ENCODE results near the gene DSG2. TPM values are rescaled to one million over a fixed set of nuclear protein-coding genes. Genes with fewer than 3 reads are reported as not detected.

DSG2 gene
- total RNA-seq, 1 experiment from 2014 or later = 123 TPM

GRCh38 chr18:31450409-31450808 is 47.6 kb upstream of the DSG2 start:
- Histone ChIP-seq H2AFZ (ENCODE audit: low read depth, low read length, poor library complexity, severe bottlenecking) (no peak overlapping the region), H3K4me1 (ENCODE audit: control insufficient read depth in 1 of 2, insufficient read depth in 2 of 2, low read length in 2 of 2) (peaks cover 12 to 23% of the 10 kb centered on the region in 2 experiments), H3K9ac (ENCODE audit: low read length) (no peak overlapping the region), H4K20me1 (ENCODE audit: insufficient read depth) (no peaks in the 10 kb centered on the region), H3K9me2 (ENCODE audit: insufficient read depth) (no peaks in the 10 kb centered on the region), H3K36me3 (ENCODE audit: control insufficient read depth in 1 of 2, insufficient read depth in 2 of 2, low read length in 2 of 2) (no peaks in the 10 kb centered on the region), H3K27me3 (ENCODE audit: insufficient read depth, low read length) (no peaks in the 10 kb centered on the region), H3K9me3 (ENCODE audit: control insufficient read depth in 1 of 2, insufficient read depth in 1 of 2, low read depth in 1 of 2, low read length in 2 of 2) (no peaks in the 10 kb centered on the region), H3K27ac (ENCODE audit: low read depth, low read length) (no peak overlapping the region), H3K4me3 (replicated peaks in 1 of 2; ENCODE audit: low read depth in 1 of 2, low read length in 2 of 2) (no peak overlapping the region), H3K79me2 (ENCODE audit: insufficient read depth, low read length) (no peaks in the 10 kb centered on the region), H3K4me2 (ENCODE audit: low read length) (no peak overlapping the region)
- intact Hi-C loops (cut with micrococcal nuclease) = no loop called here
- no peak for DNase-seq (ENCODE audit: low read depth, low spot score)
- ChIA-PET RAD21 (ENCODE audit: low non-redundant PET in 1 of 2, low total read pairs in 2 of 2, uncharacterized antibody in 2 of 2, unreplicated experiment in 2 of 2) (no interaction called here), POLR2A (no interaction called here), CTCF (no interaction called here)
- ATAC-seq = no peak
- no TSS peak for BruUV-seq (replicated peaks)
- TF ChIP-seq POLR2AphosphoS5 (IDR thresholded peaks at IDR 0.05; ENCODE audit: low read depth, low read length) = no peak
- no peak for TF ChIP-seq ZBTB33 (IDR thresholded peaks at IDR 0.05; ENCODE audit: extremely low read depth, insufficient replicate concordance, low read length)

- no peaks in the 10 kb centered on the region for H3K9me2 ChIP-seq (ENCODE audit: insufficient read depth)
- TF ChIP-seq CBX3 (IDR thresholded peaks at IDR 0.05; ENCODE audit: low read depth) (no peak), REST (IDR thresholded peaks at IDR 0.05; ENCODE audit: low read depth) (no peak), POLR2A (IDR thresholded peaks at IDR 0.05; ENCODE audit: borderline replicate concordance, extremely low read depth, insufficient read depth, insufficient read length) (no peak), CEBPB (IDR thresholded peaks at IDR 0.05; ENCODE audit: low read depth) (no peak), ZFX (IDR thresholded peaks at IDR 0.05) (no peak), SIN3A (IDR thresholded peaks at IDR 0.05; ENCODE audit: low read depth) (no peak)
- CTCF ChIA-PET = no interaction called here
- BruUV-seq (replicated peaks) = no TSS peak
- H3K4me3 ChIP-seq (replicated peaks in 1 of 2; ENCODE audit: low read depth in 1 of 2, low read length in 2 of 2) = no peak overlapping the region
- DNase-seq (ENCODE audit: low read depth, low spot score) = no peak
- intact Hi-C loops (cut with micrococcal nuclease) = no loop called here
- H3K9ac ChIP-seq (ENCODE audit: low read length) = no peak overlapping the region
- H2AFZ ChIP-seq (ENCODE audit: low read depth, low read length, poor library complexity, severe bottlenecking) = peak overlapping the region; percentile 59
- H3K36me3 ChIP-seq (ENCODE audit: control insufficient read depth in 1 of 2, insufficient read depth in 2 of 2, low read length in 2 of 2) = no peaks in the 10 kb centered on the region
- POLR2A ChIA-PET = no interaction called here
- no peak overlapping the region for H3K27ac ChIP-seq (ENCODE audit: low read depth, low read length)
- no peak for ATAC-seq
- H4K20me1 ChIP-seq (ENCODE audit: insufficient read depth) = no peaks in the 10 kb centered on the region
- H3K27me3 ChIP-seq (ENCODE audit: insufficient read depth, low read length) = no peaks in the 10 kb centered on the region
- RAD21 ChIA-PET (ENCODE audit: low non-redundant PET in 1 of 2, low total read pairs in 2 of 2, uncharacterized antibody in 2 of 2, unreplicated experiment in 2 of 2) = no interaction called here
- H3K79me2 ChIP-seq (ENCODE audit: insufficient read depth, low read length) = no peaks in the 10 kb centered on the region
- H3K4me1 ChIP-seq (ENCODE audit: control insufficient read depth in 1 of 2, insufficient read depth in 2 of 2, low read length in 2 of 2) = peaks cover 12 to 25% of the 10 kb centered on the region in 2 experiments
- no peak overlapping the region for H3K4me2 ChIP-seq (ENCODE audit: low read length)
- no peaks in the 10 kb centered on the region for H3K9me3 ChIP-seq (ENCODE audit: control insufficient read depth in 1 of 2, insufficient read depth in 1 of 2, low read depth in 1 of 2, low read length in 2 of 2)
These were observed 46.4 kb upstream of the DSG2 start for GRCh38 chr18:31451625-31452024.

All from HCT116 (cell line).